ENCODE measurements around the gene HELQ. TPM values are rescaled to one million over a fixed set of nuclear protein-coding genes. Genes with fewer than 3 reads are reported as not detected.

The HELQ gene
- total and polyA plus RNA-seq, 9 of the 15 experiments (the other 6 are each of a cell fraction or from before 2014, with no cell fraction given), result 3.5 to 15.2 (median 11.9) TPM

GRCh38 chr4:83484500-83485461, 29.2 kb upstream of the HELQ start, which contains the start of gene ABRAXAS1 (continued):
- TF ChIP-seq NFXL1 (CRISPR knock-in tag; IDR thresholded peaks at IDR 0.05), result no peak
- TF ChIP-seq, protein P1, sequence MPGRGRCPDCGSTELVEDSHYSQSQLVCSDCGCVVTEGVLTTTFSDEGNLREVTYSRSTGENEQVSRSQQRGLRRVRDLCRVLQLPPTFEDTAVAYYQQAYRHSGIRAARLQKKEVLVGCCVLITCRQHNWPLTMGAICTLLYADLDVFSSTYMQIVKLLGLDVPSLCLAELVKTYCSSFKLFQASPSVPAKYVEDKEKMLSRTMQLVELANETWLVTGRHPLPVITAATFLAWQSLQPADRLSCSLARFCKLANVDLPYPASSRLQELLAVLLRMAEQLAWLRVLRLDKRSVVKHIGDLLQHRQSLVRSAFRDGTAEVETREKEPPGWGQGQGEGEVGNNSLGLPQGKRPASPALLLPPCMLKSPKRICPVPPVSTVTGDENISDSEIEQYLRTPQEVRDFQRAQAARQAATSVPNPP (IDR thresholded peaks at IDR 0.05; ENCODE audit: borderline replicate concordance, insufficient read depth, insufficient read length), result no peak
- TF ChIP-seq ZNF77 (CRISPR knock-in tag; IDR thresholded peaks at IDR 0.05), result no peak
- TF ChIP-seq, protein P2, sequence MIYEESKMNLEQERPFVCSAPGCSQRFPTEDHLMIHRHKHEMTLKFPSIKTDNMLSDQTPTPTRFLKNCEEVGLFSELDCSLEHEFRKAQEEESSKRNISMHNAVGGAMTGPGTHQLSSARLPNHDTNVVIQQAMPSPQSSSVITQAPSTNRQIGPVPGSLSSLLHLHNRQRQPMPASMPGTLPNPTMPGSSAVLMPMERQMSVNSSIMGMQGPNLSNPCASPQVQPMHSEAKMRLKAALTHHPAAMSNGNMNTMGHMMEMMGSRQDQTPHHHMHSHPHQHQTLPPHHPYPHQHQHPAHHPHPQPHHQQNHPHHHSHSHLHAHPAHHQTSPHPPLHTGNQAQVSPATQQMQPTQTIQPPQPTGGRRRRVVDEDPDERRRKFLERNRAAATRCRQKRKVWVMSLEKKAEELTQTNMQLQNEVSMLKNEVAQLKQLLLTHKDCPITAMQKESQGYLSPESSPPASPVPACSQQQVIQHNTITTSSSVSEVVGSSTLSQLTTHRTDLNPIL (CRISPR knock-in tag; IDR thresholded peaks at IDR 0.05), result no peak
- no peak for TF ChIP-seq ZKSCAN1 (IDR thresholded peaks at IDR 0.05; ENCODE audit: low read depth, low read length)
- no peak for TF ChIP-seq CBX5 (IDR thresholded peaks at IDR 0.05; ENCODE audit: borderline replicate concordance, low read depth)
- TF ChIP-seq SIN3B (IDR thresholded peaks at IDR 0.05; ENCODE audit: low read depth), result no peak
- no peak for TF ChIP-seq HSF4 (CRISPR knock-in tag; IDR thresholded peaks at IDR 0.05; ENCODE audit: borderline replicate concordance)
- TF ChIP-seq DDX20 (tag; IDR thresholded peaks at IDR 0.05; ENCODE audit: low read depth), result no peak
- no peak for TF ChIP-seq POLR3G (IDR thresholded peaks at IDR 0.05; ENCODE audit: extremely low read depth, insufficient read length, insufficient replicate concordance)
- no peak for TF ChIP-seq TFE3 (CRISPR knock-in tag; IDR thresholded peaks at IDR 0.05)
- peak; percentile 42 for TF ChIP-seq GMEB1 (CRISPR knock-in tag; IDR thresholded peaks at IDR 0.05)
- peak; percentile 91 for TF ChIP-seq POLR2G (IDR thresholded peaks at IDR 0.05; ENCODE audit: low read depth, low read length)
- no peak for TF ChIP-seq ZNF184 (CRISPR knock-in tag; IDR thresholded peaks at IDR 0.05)
- TF ChIP-seq GTF2F1 (IDR thresholded peaks at IDR 0.05; ENCODE audit: low read depth, low read length), result no peak
- TF ChIP-seq RBM15 (IDR thresholded peaks at IDR 0.05; ENCODE audit: insufficient read depth, low read length), result no peak
- TF ChIP-seq RAD21 (CRISPR knock-in tag; conservative IDR thresholded peaks at IDR 0.05 in 1 of 2, IDR thresholded peaks at IDR 0.05 in 1 of 2), result no peak; a peak in 1 of 4 replicates
- 0 out of 2 replicates have a peak, but pooled peaks have one; percentile 73 for TF ChIP-seq LCOR (CRISPR knock-in tag; IDR thresholded peaks at IDR 0.05)

Measured in K562 (cell line).